ENCODE data around the gene CNOT2.

CNOT2 gene

DNA sequence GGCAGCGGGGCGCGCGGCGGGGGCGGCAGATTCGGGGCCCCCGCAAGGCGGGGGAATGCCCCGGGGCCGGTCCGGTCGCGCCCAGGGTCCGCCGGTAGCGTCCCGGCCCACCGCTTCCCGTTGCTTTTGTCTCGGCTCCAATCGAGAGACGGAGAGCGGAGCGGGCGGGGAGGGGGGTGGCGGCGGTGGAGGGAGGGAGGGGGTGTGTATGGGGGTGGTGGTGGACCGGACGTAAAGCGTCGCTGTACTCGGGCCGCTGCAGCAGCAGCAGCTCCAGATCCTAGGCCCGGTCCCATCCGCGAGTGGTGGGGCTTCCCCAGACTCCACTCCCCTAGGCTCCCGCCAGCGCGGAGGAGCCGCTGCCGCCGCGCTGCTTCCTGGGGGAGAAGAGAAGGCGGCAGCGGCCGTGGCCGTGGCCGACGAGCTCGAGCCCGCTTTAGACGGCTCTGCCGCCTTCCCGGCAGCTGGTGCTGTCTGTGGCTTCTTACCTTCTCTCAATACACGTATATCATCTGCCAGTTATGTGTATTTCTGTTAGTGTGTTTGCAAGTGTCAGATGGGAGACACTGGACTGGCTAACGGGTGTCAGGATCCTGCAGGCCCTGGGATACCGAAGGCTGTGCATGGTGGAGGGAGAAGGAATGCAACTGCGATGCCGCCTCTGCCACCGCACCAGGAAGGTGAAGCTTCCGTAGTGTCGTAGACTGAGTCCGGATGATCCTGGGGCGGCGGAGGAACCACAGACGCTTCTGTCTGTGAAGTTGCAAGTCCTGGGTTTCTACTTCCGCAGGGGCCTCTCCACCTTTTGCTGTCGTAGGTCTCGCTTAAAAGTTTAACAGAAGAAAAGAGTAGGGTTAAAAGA is 508 bp downstream of the CNOT2 start:
- Mint-ChIP-seq H3K27ac (peak overlapping the region; percentile 96), H3K36me3 (ENCODE audit: low read depth) (peaks cover 65% of the 10 kb centered on the region), H3K27me3 (no peaks in the 10 kb centered on the region), H3K9me3 (no peaks in the 10 kb centered on the region), H3K4me3 (peak overlapping the region; percentile 99), H3K4me1 (ENCODE audit: low read depth) (peaks cover 63% of the 10 kb centered on the region)
- intact Hi-C loops (cut with micrococcal nuclease) = loop anchor here (2.0 to 5.0 kb wide), 2 partner anchors 111 to 124 kb away; partner anchors contain the start of gene KCNMB4

GRCh38 chr12:70244409-70244808 is 1.2 kb downstream of the CNOT2 start:
- Mint-ChIP-seq H3K36me3 (ENCODE audit: low read depth) (peaks cover 59% of the 10 kb centered on the region), H3K4me1 (ENCODE audit: low read depth) (peaks cover 63% of the 10 kb centered on the region), H3K9me3 (no peaks in the 10 kb centered on the region)

DNA sequence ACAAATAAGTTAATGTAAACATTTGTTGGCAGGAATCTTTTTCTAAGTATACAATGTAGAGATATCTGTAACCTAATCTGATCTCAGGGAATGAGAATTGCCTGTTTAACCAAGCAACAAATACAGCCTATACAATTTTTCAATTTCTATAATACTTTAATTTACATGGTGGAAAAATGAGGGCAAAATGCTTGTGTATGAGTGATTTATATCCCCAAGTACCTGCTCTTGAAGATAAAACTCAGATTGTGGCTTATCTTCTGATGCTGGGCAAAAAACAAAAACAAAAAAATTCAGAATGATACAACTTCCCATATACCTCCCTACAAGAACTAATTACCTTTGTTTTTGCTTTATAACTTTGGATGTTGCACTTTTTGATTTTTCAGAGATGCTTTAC is 2.2 kb downstream of the CNOT2 start:
- no peak overlapping the region for H3K4me3 Mint-ChIP-seq
- no peaks in the 10 kb centered on the region for H3K27me3 Mint-ChIP-seq
- H3K27ac Mint-ChIP-seq = no peak overlapping the region
- H3K4me1 Mint-ChIP-seq (ENCODE audit: low read depth) = peaks cover 58% of the 10 kb centered on the region
- no peaks in the 10 kb centered on the region for H3K9me3 Mint-ChIP-seq
- intact Hi-C loops (cut with micrococcal nuclease) = no loop called here
- peaks cover 48% of the 10 kb centered on the region for H3K36me3 Mint-ChIP-seq (ENCODE audit: low read depth)

More at GRCh38 chr12:70244409-70244808, 1.2 kb downstream of the CNOT2 start:
- Mint-ChIP-seq H3K27ac (peak overlapping the region; percentile 96), H3K27me3 (no peaks in the 10 kb centered on the region), H3K4me3 (peak overlapping the region; percentile 99)
- intact Hi-C loops (cut with micrococcal nuclease) = loop anchor here (5.0 kb wide), 1 partner anchor 123 kb away; the partner anchor contains the start of gene KCNMB4

- Mint-ChIP-seq H3K9me3 (no peaks in the 10 kb centered on the region), H3K36me3 (ENCODE audit: low read depth) (peaks cover 39% of the 10 kb centered on the region), H3K27ac (no peak overlapping the region), H3K27me3 (no peaks in the 10 kb centered on the region), H3K4me1 (ENCODE audit: low read depth) (peaks cover 59% of the 10 kb centered on the region), H3K4me3 (no peak overlapping the region)
- intact Hi-C loops (cut with micrococcal nuclease) = no loop called here
These were observed 3.3 kb downstream of the CNOT2 start for GRCh38 chr12:70246580-70246979.

DNA sequence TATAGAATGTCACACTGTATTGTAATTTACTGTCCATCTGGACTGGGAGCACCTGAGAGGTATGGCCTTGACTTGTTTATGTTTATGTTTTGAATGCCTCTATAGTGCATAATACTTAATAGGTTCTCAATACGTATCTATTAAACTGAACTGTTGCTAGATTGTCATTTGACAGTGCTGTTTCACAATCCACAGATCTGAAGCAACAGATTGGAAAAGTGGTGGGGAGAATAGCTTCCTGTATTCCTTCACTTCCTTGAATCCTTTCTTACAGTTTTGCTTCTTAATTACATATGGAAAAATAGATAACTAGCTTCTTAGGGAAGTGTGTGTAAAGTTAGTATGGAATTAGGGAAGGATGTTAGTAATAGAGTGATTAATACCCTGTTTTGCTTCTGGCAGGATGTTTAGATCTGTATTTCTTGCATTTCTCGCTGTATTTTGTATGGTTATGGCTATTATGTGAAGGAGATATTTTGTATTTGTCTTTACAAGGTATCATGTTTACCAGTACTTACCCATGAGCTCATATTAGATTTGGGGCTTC is 4.5 kb downstream of the CNOT2 start:
- Mint-ChIP-seq H3K27me3 (no peaks in the 10 kb centered on the region), H3K36me3 (ENCODE audit: low read depth) (peaks cover 31% of the 10 kb centered on the region), H3K4me1 (ENCODE audit: low read depth) (peaks cover 49% of the 10 kb centered on the region), H3K27ac (peak overlapping the region; percentile 11), H3K9me3 (no peaks in the 10 kb centered on the region), H3K4me3 (no peak overlapping the region)
- intact Hi-C loops (cut with micrococcal nuclease) = no loop called here

- intact Hi-C loops (cut with micrococcal nuclease) = no loop called here
- H3K27me3 Mint-ChIP-seq = no peaks in the 10 kb centered on the region
- H3K4me1 Mint-ChIP-seq (ENCODE audit: low read depth) = peaks cover 49% of the 10 kb centered on the region
- no peak overlapping the region for H3K27ac Mint-ChIP-seq
- no peaks in the 10 kb centered on the region for H3K9me3 Mint-ChIP-seq
- H3K36me3 Mint-ChIP-seq (ENCODE audit: low read depth) = peaks cover 20% of the 10 kb centered on the region
- H3K4me3 Mint-ChIP-seq = no peak overlapping the region
These were observed 5.6 kb downstream of the CNOT2 start for GRCh38 chr12:70248876-70249275.

- H3K4me1 Mint-ChIP-seq (ENCODE audit: low read depth) = peaks cover 46% of the 10 kb centered on the region
- no peaks in the 10 kb centered on the region for H3K9me3 Mint-ChIP-seq
- H3K27me3 Mint-ChIP-seq = no peaks in the 10 kb centered on the region
- H3K4me3 Mint-ChIP-seq = no peak overlapping the region
- intact Hi-C loops (cut with micrococcal nuclease) = loop anchor here (10.0 kb wide), 1 partner anchor 65 kb away; no protein-coding TSS in a partner anchor
- peaks cover 10% of the 10 kb centered on the region for H3K36me3 Mint-ChIP-seq (ENCODE audit: low read depth)
- H3K27ac Mint-ChIP-seq = no peak overlapping the region
These were observed 6.7 kb downstream of the CNOT2 start for GRCh38 chr12:70249903-70250302.

- no peaks in the 10 kb centered on the region for H3K9me3 Mint-ChIP-seq
- peaks cover 9% of the 10 kb centered on the region for H3K36me3 Mint-ChIP-seq (ENCODE audit: low read depth)
- H3K27me3 Mint-ChIP-seq = no peaks in the 10 kb centered on the region
- no peak overlapping the region for H3K4me3 Mint-ChIP-seq
- intact Hi-C loops (cut with micrococcal nuclease) = loop anchor here (10.0 kb wide), 1 partner anchor 64 kb away; no protein-coding TSS in a partner anchor
- no peak overlapping the region for H3K27ac Mint-ChIP-seq
- H3K4me1 Mint-ChIP-seq (ENCODE audit: low read depth) = peaks cover 45% of the 10 kb centered on the region
These were observed 8.0 kb downstream of the CNOT2 start for GRCh38 chr12:70251226-70251625.

- H3K4me3 Mint-ChIP-seq = no peak overlapping the region
- intact Hi-C loops (cut with micrococcal nuclease) = loop anchor here (10.0 kb wide), 1 partner anchor 63 kb away; no protein-coding TSS in a partner anchor
- no peak overlapping the region for H3K27ac Mint-ChIP-seq
- H3K9me3 Mint-ChIP-seq = no peaks in the 10 kb centered on the region
- peaks cover 40% of the 10 kb centered on the region for H3K4me1 Mint-ChIP-seq (ENCODE audit: low read depth)
- no peaks in the 10 kb centered on the region for H3K27me3 Mint-ChIP-seq
- peaks cover 9% of the 10 kb centered on the region for H3K36me3 Mint-ChIP-seq (ENCODE audit: low read depth)
These were observed 8.4 kb downstream of the CNOT2 start for GRCh38 chr12:70251661-70252060.

GRCh38 chr12:70252832-70253231 is 9.6 kb downstream of the CNOT2 start:
- H3K4me1 Mint-ChIP-seq (ENCODE audit: low read depth) = peaks cover 29% of the 10 kb centered on the region
- H3K36me3 Mint-ChIP-seq (ENCODE audit: low read depth) = no peaks in the 10 kb centered on the region
- intact Hi-C loops (cut with micrococcal nuclease) = loop anchor here (10.0 kb wide), 1 partner anchor 62 kb away; no protein-coding TSS in a partner anchor

GRCh38 chr12:70254225-70254624 is 11.0 kb downstream of the CNOT2 start:
- Mint-ChIP-seq H3K36me3 (ENCODE audit: low read depth) (no peaks in the 10 kb centered on the region), H3K4me3 (no peak overlapping the region), H3K9me3 (no peaks in the 10 kb centered on the region), H3K27ac (no peak overlapping the region), H3K4me1 (ENCODE audit: low read depth) (peaks cover 29% of the 10 kb centered on the region), H3K27me3 (no peaks in the 10 kb centered on the region)
- intact Hi-C loops (cut with micrococcal nuclease) = loop anchor here (10.0 kb wide), 1 partner anchor 61 kb away; no protein-coding TSS in a partner anchor

More at GRCh38 chr12:70252832-70253231, 9.6 kb downstream of the CNOT2 start:
- Mint-ChIP-seq H3K9me3 (no peaks in the 10 kb centered on the region), H3K27me3 (no peaks in the 10 kb centered on the region), H3K27ac (no peak overlapping the region), H3K4me3 (no peak overlapping the region)

GRCh38 chr12:70254846-70255245 is 11.6 kb downstream of the CNOT2 start:
- Mint-ChIP-seq H3K4me1 (ENCODE audit: low read depth) (peaks cover 29% of the 10 kb centered on the region), H3K27me3 (no peaks in the 10 kb centered on the region), H3K36me3 (ENCODE audit: low read depth) (no peaks in the 10 kb centered on the region), H3K4me3 (no peak overlapping the region), H3K27ac (no peak overlapping the region), H3K9me3 (no peaks in the 10 kb centered on the region)
- intact Hi-C loops (cut with micrococcal nuclease) = loop anchor here (10.0 kb wide), 1 partner anchor 60 kb away; no protein-coding TSS in a partner anchor

DNA sequence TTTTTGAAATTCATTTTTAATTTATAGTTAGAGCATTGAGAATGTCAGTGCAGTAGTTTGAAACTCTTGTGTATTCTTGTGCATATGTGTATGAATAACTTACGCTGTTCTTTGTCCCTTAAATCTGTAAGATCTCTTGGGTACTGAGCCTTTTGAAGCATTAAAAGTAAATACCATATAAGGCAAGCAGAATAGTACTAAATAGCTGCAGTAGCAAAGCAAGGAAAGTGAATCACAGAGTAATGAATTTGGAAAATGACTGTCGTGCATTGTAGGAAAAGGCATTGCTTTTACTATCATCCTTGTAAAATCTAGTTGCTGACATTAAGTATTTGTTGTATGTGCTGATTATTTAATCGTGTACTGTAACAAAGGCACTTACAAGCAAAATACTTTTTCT is 12.1 kb downstream of the CNOT2 start:
- no peak overlapping the region for H3K27ac Mint-ChIP-seq
- H3K27me3 Mint-ChIP-seq = no peaks in the 10 kb centered on the region
- H3K36me3 Mint-ChIP-seq (ENCODE audit: low read depth) = no peaks in the 10 kb centered on the region
- H3K4me1 Mint-ChIP-seq (ENCODE audit: low read depth) = peaks cover 26% of the 10 kb centered on the region
- H3K4me3 Mint-ChIP-seq = no peak overlapping the region
- intact Hi-C loops (cut with micrococcal nuclease) = loop anchor here (10.0 kb wide), 1 partner anchor 59 kb away; no protein-coding TSS in a partner anchor
- H3K9me3 Mint-ChIP-seq = no peaks in the 10 kb centered on the region

All from dendritic cell treated with granulocyte-macrophage colony-stimulating factor and Interleukin-4, amounts not matched to agents 40 ng/mL and 50 ng/mL, for 4 days (primary cell).